Astrocyte (in vitro differentiated cells and primary cell): Measurements from ENCODE around the gene MPHOSPH9. TPM values are rescaled to one million over a fixed set of nuclear protein-coding genes. Genes with fewer than 3 reads are reported as not detected.

Source experiments
- DNase-seq: peaks from one replicate; pipeline ENCODE4 v3.0.0-alpha.2; 2010; ENCODE audit warnings: low read depth
- FAIRE-seq: peaks from 2 replicates; lab custom pipeline; 2011; peaks lifted over from hg19 to GRCh38; lab: Jason Lieb, UNC
- H2AFZ ChIP-seq: 2 replicates; pipeline ENCODE4 v1.6.0; 2012; ENCODE audit warnings: low read depth, low read length, inconsistent platforms
- H3K27ac ChIP-seq: 2 replicates; pipeline ENCODE4 v1.5.1; 2011; ENCODE audit warnings: low read depth, low read length, inconsistent platforms
- H3K27me3 ChIP-seq: 2 replicates; pipeline ENCODE4 v1.6.0; 2011; ENCODE audit warnings: low read length, inconsistent platforms; ENCODE audit not compliant: insufficient read depth
- H3K36me3 ChIP-seq: 2 replicates; pipeline ENCODE4 v1.5.1; 2011; ENCODE audit warnings: low read length, inconsistent platforms; ENCODE audit not compliant: insufficient read depth
- H3K4me1 ChIP-seq: 2 replicates; pipeline ENCODE4 v1.5.1; 2011; ENCODE audit warnings: low read length, inconsistent platforms; ENCODE audit not compliant: insufficient read depth
- H3K4me2 ChIP-seq: 2 replicates; pipeline ENCODE4 v1.6.0; 2012; ENCODE audit warnings: low read length, inconsistent platforms
- H3K4me3 ChIP-seq: 2 replicates; pipeline ENCODE4 v1.5.1; 2011; ENCODE audit warnings: low read depth, mild to moderate bottlenecking, low read length, inconsistent platforms; ENCODE audit not compliant: insufficient read depth
- H3K79me2 ChIP-seq: 2 replicates; pipeline ENCODE4 v1.6.0; 2012; ENCODE audit warnings: mild to moderate bottlenecking, low read length, inconsistent platforms; ENCODE audit not compliant: insufficient read depth
- H3K9ac ChIP-seq: 2 replicates; pipeline ENCODE4 v1.6.0; 2012; ENCODE audit warnings: mild to moderate bottlenecking, low read length, inconsistent platforms
- H3K9me3 ChIP-seq: 2 replicates; pipeline ENCODE4 v1.5.1; 2012; ENCODE audit warnings: low read depth, mild to moderate bottlenecking, low read length, inconsistent platforms; ENCODE audit not compliant: insufficient read depth
- H4K20me1 ChIP-seq: 2 replicates; pipeline ENCODE4 v1.6.0; 2012; ENCODE audit warnings: low read length, inconsistent platforms; ENCODE audit not compliant: insufficient read depth
- H3K27ac Mint-ChIP-seq: one replicate; pipeline ENCODE4 v1.8.0; 2021; ENCODE audit warnings: mild to moderate bottlenecking, mixed read lengths; ENCODE audit not compliant: unreplicated experiment
- H3K27me3 Mint-ChIP-seq: one replicate; pipeline ENCODE4 v1.8.0; 2021; ENCODE audit warnings: low read depth, mixed read lengths; ENCODE audit not compliant: unreplicated experiment
- H3K36me3 Mint-ChIP-seq: one replicate; pipeline ENCODE4 v1.8.0; 2021; ENCODE audit warnings: low read depth, mixed read lengths; ENCODE audit not compliant: unreplicated experiment
- H3K4me1 Mint-ChIP-seq: one replicate; pipeline ENCODE4 v1.8.0; 2021; ENCODE audit warnings: low read depth, mixed read lengths; ENCODE audit not compliant: unreplicated experiment
- H3K4me3 Mint-ChIP-seq: one replicate; pipeline ENCODE4 v1.8.0; 2021; ENCODE audit warnings: mild to moderate bottlenecking, moderate library complexity, mixed read lengths; ENCODE audit not compliant: unreplicated experiment
- H3K9me3 Mint-ChIP-seq: one replicate; pipeline ENCODE4 v1.8.0; 2021; ENCODE audit warnings: mild to moderate bottlenecking, mixed read lengths; ENCODE audit not compliant: unreplicated experiment
- CTCF ChIP-seq: IDR thresholded peaks from 2 replicates; pipeline ENCODE4 v1.5.1; 2011; ENCODE audit warnings: low read depth, mild to moderate bottlenecking, inconsistent platforms, low read length, moderate library complexity; ENCODE audit not compliant: insufficient read depth
- EZH2 ChIP-seq: IDR thresholded peaks from 2 replicates; pipeline ENCODE4 v1.6.1; 2012; ENCODE audit warnings: mild to moderate bottlenecking, low read length, inconsistent platforms; ENCODE audit not compliant: insufficient read depth
- total RNA-seq: library from RNA; stranded (reverse); gene quantifications from 2 replicates; pipeline ENCODE4 v1.2.1, GENCODE V29; 2021

MPHOSPH9 gene
- total RNA-seq, 1 donor from 2014 or later, result 24.9 TPM

DNA sequence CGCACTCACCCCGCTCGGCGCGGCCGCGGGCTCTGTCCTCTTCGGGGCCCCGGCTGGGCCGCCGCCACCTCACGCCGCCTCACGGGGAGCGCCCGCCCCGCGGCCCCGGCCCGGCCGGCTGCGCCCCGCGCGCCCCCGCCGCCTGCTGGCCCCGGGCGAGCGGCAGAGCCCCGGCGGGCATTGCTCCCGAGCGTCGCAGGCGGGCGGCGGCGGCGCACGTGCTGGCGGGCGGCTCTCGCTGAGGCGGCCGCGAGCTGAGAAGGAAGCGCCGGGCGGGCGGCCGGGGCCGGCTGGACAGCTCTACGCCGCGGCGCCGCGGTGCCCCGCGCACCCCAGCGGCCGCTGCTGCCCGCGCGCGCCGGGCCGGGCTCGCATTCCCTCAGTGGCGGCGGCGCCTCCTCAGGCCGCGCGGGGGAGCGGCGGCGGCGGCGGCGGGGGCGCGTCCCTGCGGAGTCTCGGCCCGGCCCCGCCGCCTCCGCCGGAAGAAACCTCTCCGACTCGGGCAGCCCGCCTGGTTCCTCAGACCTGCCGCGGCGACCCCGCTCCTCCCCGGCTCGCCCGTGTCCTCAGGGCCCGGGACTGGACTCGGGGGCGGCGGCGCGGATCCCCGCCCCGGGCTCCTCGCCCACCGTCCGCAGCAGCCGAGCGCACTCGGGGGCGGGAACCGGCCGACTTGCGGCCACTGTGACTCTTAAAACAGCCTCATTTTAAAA lies 82.0 kb downstream of the MPHOSPH9 start, which contains the start of gene PITPNM2:
Gene PITPNM2, minus strand, starts transcription at position 347 of the 713 bp plus-strand sequence. CDS start 116,500 bp downstream, outside the sequence.
- peak within 1 kb of the TSS; percentile 78 for H3K9ac ChIP-seq
- H3K27ac ChIP-seq, result no peak within 1 kb of the TSS
- peak within 1 kb of the TSS; percentile 67 for H2AFZ ChIP-seq
- Mint-ChIP-seq H3K27me3 (peaks cover 2% of the 10 kb centered on the region), H3K4me1 (peaks cover 11% of the 10 kb centered on the region), H3K27ac (peak within 1 kb of the TSS; percentile 87), H3K36me3 (peaks cover 6% of the 10 kb centered on the region), H3K4me3 (peak within 1 kb of the TSS; percentile 89), H3K9me3 (no peaks in the 10 kb centered on the region)
- peak within 1 kb of the TSS; percentile 63 for H3K4me3 ChIP-seq
- H3K36me3 ChIP-seq, result no peaks in the 10 kb centered on the region
- FAIRE-seq (no peak), DNase-seq (no peak)
- peak within 1 kb of the TSS; percentile 92 for H3K4me2 ChIP-seq
- peaks cover 9% of the 10 kb centered on the region for H3K79me2 ChIP-seq
- peaks cover 16% of the 10 kb centered on the region for H3K4me1 ChIP-seq
- TF ChIP-seq CTCF (no peak), EZH2 (no peak)
- H4K20me1 ChIP-seq, result peaks cover 15% of the 10 kb centered on the region
- H3K27me3 ChIP-seq, result no peaks in the 10 kb centered on the region
- H3K9me3 ChIP-seq, result no peaks in the 10 kb centered on the region

DNA sequence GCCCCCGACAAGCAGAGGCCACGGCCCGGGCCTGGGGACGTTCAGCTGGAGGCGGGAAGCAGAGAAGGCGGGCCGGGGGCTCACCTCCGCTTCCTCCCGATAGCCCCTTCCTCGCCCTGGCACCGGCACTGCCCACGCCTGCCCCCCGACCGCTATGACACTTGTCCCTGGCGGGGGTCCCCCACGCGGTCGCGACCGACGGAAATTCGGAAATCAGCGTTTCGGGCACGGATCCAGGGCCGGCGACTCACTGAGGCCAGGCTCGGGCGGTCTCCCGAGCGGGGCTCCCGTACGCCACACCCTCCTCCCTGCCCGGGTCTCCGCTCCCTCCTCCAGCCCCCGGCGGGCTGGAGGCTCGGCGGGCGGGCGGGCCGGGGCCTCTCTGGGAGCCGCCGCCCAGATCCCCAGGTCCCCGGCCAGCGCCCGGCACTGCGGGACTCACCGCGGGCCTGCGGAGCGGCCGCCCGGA lies 82.6 kb downstream of the MPHOSPH9 start:
- H3K36me3 Mint-ChIP-seq, result peaks cover 9% of the 10 kb centered on the region
- H3K27ac Mint-ChIP-seq, result no peak overlapping the region
- H3K4me3 Mint-ChIP-seq, result peak overlapping the region; percentile 89
- Histone ChIP-seq H3K4me1 (peaks cover 16% of the 10 kb centered on the region), H3K79me2 (peaks cover 12% of the 10 kb centered on the region), H4K20me1 (peaks cover 15% of the 10 kb centered on the region), H3K36me3 (no peaks in the 10 kb centered on the region), H3K27me3 (no peaks in the 10 kb centered on the region), H3K4me3 (peak overlapping the region; percentile 55), H3K9me3 (no peaks in the 10 kb centered on the region), H3K27ac (no peak overlapping the region), H3K9ac (peak overlapping the region; percentile 68), H2AFZ (peak overlapping the region; percentile 67), H3K4me2 (peak overlapping the region; percentile 89)
- FAIRE-seq (no peak), DNase-seq (no peak)
- H3K4me1 Mint-ChIP-seq, result peaks cover 11% of the 10 kb centered on the region
- H3K27me3 Mint-ChIP-seq, result peaks cover 2% of the 10 kb centered on the region
- H3K9me3 Mint-ChIP-seq, result no peaks in the 10 kb centered on the region
- no peak for TF ChIP-seq EZH2
- no peak for TF ChIP-seq CTCF
